IPS-15b (cell line): ENCODE measurements around the gene ZBTB2.

Experiments
- H3K27me3 ChIP-seq: one replicate; pipeline ENCODE4 v1.6.1; 2013; ENCODE audit warnings: low read length; ENCODE audit not compliant: control insufficient read depth, insufficient read depth
- H3K36me3 ChIP-seq: one replicate; pipeline ENCODE4 v1.6.1; 2013; ENCODE audit warnings: low read length; ENCODE audit not compliant: control insufficient read depth, insufficient read depth
- H3K4me1 ChIP-seq: one replicate; pipeline ENCODE4 v1.6.1; 2013; ENCODE audit warnings: mild to moderate bottlenecking, low read length; ENCODE audit not compliant: control insufficient read depth, insufficient read depth
- H3K4me3 ChIP-seq: one replicate; pipeline ENCODE4 v1.5.1; 2013; ENCODE audit warnings: low read depth, low read length
- H3K9ac ChIP-seq: one replicate; pipeline ENCODE4 v1.6.1; 2013; ENCODE audit warnings: low read depth, mild to moderate bottlenecking, low read length
- H3K9me3 ChIP-seq: one replicate; pipeline ENCODE4 v1.6.1; 2013; ENCODE audit warnings: mild to moderate bottlenecking, low read length; ENCODE audit not compliant: control insufficient read depth, insufficient read depth

ZBTB2 gene

DNA sequence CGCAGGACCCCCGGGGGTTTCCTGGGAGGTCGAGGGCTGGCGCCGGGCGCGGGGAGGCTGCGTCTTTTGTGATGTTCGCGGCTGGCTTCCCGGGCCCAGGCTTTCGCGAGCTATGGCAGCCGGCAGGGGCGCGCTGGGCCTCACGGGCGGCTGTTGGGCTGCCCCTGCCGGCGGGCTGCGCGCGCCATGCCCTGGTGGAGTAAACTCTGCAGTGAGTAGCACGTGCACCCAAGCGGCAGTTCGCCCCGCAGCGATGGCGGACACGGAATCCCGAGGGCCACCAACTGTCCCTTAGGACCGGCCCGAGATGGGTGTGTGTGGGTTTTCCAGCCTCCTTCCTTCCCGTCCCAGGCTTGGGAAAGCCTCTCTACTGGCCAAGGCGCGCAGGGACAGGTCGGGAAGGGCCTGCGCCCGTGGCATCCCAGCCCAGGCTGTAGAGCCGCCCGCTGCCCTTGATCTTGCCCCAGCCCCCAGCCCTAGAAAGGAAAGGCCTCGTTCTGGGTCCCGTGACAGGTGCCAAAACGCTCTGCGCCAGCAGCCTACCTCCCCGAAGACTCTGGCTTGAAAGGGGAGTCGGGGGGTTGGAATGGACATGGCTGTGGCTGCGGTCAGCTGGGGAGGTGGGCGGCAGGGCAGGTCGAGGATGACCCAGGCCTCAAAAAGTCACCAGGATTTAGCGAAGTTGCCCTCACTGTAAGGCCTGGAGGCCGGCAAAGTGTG, 49.7 kb downstream of the ZBTB2 start:
- H3K9ac ChIP-seq = no peak overlapping the region
- H3K27me3 ChIP-seq = no peaks in the 10 kb centered on the region
- no peak overlapping the region for H3K4me3 ChIP-seq
- no peaks in the 10 kb centered on the region for H3K36me3 ChIP-seq
- no peaks in the 10 kb centered on the region for H3K9me3 ChIP-seq
- H3K4me1 ChIP-seq = no peaks in the 10 kb centered on the region

DNA sequence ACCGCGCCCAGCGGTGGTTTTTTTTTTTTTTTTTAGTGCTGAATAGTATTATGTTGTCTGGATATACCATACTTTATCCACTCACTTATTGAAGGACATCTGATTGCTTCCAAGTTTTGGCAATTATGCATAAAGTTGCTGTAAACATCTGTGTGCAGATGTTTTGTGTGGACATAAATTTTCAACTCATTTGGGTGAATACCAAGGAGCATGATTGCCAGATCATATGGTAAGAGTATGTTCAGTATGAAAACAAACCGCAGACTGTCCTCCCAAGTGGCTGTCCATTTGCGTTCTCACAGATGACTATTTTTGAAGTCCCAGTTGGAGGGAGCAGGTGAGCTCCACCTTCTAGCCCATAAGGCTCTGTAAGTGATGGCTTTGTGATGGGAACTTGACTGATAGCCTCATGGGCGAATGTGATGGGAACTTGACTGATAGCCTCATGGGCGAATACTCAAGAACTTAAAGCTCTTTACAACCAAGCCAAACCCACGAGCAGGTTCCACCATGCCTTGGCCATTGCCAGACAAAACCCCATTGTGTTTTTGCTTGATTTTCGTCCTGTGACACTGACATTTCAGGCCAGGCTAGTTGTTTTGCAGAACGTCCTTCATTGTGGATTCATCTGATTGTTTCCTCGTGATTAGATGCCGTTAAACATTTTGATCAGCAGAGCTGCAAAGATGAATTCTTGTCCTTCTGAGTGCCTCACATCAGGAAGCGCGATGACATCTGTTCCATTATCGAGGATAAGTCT, 51.0 kb downstream of the ZBTB2 start:
- no peaks in the 10 kb centered on the region for H3K36me3 ChIP-seq
- no peaks in the 10 kb centered on the region for H3K9me3 ChIP-seq
- no peak overlapping the region for H3K4me3 ChIP-seq
- no peak overlapping the region for H3K9ac ChIP-seq
- H3K4me1 ChIP-seq = no peaks in the 10 kb centered on the region
- H3K27me3 ChIP-seq = no peaks in the 10 kb centered on the region

DNA sequence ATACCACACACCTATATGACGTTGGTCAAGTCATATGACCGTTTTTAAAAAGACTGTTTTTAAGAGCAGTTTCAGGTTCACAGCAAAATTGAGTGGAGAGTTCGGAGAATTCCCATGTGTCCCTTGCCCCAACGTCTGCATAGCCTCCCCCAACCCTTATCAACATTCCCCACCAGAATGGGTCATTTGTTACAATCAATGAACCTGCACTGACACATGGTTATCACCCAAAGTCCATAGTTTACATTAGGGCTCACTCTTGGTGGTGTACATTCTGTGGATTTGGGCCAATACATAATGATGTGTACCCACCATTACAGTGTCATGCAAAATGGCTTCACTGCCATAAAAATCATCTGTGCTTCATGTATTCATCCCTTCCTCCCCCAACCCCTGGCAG, 52.0 kb downstream of the ZBTB2 start:
- H3K9ac ChIP-seq = no peak overlapping the region
- no peak overlapping the region for H3K4me3 ChIP-seq
- no peaks in the 10 kb centered on the region for H3K27me3 ChIP-seq
- no peaks in the 10 kb centered on the region for H3K4me1 ChIP-seq
- H3K9me3 ChIP-seq = no peaks in the 10 kb centered on the region
- no peaks in the 10 kb centered on the region for H3K36me3 ChIP-seq

DNA sequence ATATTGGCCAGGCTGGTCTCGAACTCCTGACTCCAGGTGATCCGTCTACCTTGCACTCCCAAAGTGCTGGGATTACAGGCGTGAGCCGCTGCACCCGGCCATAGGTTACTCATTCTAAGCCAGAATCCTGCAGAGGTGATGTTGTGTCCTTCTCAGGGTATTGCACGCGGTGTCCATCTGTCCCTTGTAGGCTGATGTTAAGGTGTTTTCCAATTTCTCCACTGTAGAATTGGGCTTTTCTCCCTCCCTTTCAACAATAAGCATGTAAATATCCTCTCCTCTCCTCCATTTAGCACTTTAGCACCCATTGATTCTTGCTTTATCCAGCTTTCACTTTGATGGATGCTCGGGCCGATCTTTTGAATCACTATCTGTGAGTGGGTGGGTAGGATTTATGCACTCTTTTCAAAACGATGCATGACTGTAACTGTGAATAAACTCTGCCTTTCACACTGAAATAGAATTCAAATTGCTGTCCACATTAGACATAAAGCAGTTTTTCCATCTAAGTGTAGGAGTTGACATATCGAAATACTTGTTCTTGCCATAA, 52.6 kb downstream of the ZBTB2 start:
- Histone ChIP-seq H3K9ac (no peak overlapping the region), H3K36me3 (no peaks in the 10 kb centered on the region), H3K4me3 (no peak overlapping the region), H3K9me3 (no peaks in the 10 kb centered on the region), H3K4me1 (no peaks in the 10 kb centered on the region), H3K27me3 (no peaks in the 10 kb centered on the region)

DNA sequence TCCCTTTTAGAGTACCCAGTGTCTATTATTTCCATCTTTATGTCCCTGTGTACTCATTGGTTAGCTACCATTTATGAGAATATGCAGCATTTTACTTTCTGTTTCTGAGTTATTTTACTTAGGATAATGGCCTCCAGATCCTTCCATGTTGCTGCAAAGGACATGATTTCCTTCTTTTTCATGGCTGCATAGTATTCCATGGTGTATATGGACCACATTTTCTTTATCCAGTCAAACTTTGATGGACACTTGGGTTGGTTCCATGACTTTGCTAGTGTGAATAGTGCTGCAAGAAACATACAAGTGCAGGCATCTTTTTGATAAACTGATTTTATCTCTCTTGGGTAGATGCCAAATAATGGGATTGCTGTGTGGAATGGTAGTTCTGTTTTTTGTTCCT, 55.4 kb downstream of the ZBTB2 start:
- H3K9me3 ChIP-seq = no peaks in the 10 kb centered on the region
- no peak overlapping the region for H3K4me3 ChIP-seq
- no peaks in the 10 kb centered on the region for H3K4me1 ChIP-seq
- no peaks in the 10 kb centered on the region for H3K27me3 ChIP-seq
- H3K36me3 ChIP-seq = no peaks in the 10 kb centered on the region
- no peak overlapping the region for H3K9ac ChIP-seq

DNA sequence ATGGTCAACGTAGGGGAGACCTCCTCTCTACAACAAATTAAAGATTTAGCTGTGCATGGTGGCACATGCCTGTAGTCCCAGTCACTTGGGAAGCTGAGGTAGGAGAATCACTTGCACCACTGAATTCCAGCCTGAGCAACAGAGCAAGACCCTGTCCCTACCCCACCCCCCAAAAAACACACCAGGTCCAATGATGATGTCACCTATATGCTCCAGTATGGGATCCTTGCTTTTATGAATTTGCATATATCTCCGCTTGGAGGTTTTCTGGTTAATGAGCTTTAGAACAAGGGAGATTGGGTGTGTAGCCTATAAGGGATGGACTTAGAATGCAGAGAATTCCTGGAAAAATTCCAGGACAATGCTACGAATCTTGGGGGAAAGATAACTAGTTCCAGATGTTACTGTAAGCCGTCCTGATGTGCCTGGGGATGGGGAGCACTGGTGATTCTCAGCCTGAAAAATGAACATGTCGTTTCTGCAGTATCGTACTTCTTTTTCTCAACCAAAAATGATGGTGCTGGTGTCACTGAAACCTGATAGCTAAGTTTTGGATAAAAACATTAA, 61.1 kb downstream of the ZBTB2 start:
- no peaks in the 10 kb centered on the region for H3K27me3 ChIP-seq
- H3K4me3 ChIP-seq = no peak overlapping the region

DNA sequence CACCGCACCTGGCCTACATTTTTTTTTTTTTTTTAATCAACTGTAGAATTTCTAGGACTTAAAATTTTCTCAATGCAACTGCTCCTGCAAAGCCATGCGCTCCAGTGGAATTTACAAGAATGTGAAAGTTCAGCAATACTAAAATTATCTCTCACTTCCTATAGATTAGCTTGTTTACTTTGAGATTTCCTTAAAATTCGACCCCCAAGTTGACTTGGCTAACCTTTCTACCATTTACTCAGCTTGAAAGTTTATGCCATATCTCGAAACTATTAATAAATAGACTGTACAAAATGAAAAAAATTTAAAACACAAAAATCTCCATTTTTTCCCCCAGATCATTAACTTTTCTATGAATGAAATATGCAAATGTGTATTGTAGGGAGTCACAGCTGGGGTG, 64.3 kb downstream of the ZBTB2 start:
- Histone ChIP-seq H3K36me3 (no peaks in the 10 kb centered on the region), H3K9ac (no peak overlapping the region), H3K9me3 (no peaks in the 10 kb centered on the region), H3K27me3 (no peaks in the 10 kb centered on the region), H3K4me3 (no peak overlapping the region), H3K4me1 (peaks cover 2% of the 10 kb centered on the region)

More for the DNA sequence above, 61.1 kb downstream of the ZBTB2 start:
- no peaks in the 10 kb centered on the region for H3K9me3 ChIP-seq
- H3K4me1 ChIP-seq = no peaks in the 10 kb centered on the region
- no peak overlapping the region for H3K9ac ChIP-seq
- no peaks in the 10 kb centered on the region for H3K36me3 ChIP-seq

DNA sequence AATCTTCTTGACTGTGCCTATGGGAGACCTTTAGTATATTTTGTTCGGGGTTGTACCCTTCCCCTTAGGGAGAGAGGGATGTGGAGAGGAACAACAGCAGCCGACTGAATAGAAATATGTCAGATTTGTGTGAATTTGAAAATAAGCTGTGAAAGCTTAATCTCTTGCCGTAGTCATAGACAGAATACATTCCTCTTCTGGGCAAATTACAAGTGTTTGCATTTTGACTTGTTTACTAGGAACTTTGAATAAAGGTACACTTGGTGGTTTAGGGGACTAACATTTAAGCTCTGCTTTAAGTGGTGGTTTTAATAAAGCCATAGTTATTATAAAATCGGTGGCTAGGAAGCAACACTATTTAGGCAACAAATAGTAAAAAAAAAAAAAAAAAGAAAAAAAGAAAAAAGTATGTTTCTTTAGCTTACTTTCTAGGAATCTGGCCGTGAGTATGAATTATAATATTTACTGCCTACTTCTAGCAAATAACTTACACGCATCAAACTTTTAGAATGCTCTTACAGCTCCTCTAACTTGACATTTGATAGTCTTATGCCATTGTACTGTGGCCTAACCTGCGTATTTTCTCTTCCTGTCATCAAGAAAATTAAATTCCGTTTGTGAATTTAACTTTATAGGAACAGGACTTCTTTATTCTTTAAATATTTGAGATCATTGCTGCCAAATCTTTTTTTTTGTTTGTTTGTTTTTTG, 65.1 kb downstream of the ZBTB2 start:
- Histone ChIP-seq H3K9ac (no peak overlapping the region), H3K4me3 (peak overlapping the region; percentile 62), H3K4me1 (peaks cover 2% of the 10 kb centered on the region), H3K27me3 (no peaks in the 10 kb centered on the region), H3K9me3 (no peaks in the 10 kb centered on the region), H3K36me3 (no peaks in the 10 kb centered on the region)

DNA sequence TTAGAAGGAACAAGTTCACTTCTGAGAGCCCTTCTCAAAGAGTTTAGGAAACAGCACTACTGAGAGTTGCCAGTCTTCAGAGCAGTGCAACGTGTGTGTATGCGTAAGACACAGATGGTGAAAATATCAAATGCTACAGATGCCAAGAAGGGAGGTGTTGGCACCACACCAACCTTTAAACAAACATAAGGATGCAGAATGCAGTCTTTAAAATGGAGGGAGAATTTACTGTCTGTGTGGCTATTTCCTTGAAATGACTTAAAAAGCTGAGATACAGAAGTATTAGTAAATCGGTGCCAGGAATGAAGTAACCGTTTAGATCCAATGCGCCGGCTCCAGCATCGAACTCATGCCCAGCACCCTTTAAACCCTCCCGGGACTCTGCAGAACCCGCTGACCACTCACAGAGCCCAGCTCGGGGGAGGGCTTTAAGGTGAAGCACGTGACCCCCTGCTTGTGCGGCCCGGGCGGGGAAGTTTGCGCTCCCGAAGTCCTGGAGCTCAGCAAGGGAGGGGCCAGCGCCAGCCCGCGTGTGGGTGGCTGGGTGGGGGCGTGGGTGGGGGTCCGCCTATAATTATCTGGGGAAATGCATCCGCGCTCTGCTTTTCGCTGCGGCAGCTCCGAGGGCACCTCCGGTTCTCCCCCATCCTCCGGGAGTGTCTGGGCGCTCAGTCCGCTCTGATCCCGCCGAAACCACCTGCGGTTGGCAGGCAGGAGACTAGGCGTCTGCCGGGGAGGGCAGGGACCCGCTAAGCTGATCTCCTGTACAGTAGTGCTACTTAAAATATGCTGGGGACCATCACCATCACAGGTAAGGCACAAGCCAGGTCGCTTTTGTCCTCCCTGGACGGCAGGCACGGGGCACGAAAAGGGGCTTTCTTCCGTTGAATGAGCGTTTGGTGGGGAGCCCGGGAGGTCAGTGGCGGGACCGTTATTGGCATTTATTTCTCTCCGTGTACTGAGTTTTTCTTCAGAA, 66.0 kb downstream of the ZBTB2 start:
- Histone ChIP-seq H3K36me3 (no peaks in the 10 kb centered on the region), H3K4me3 (peak overlapping the region; percentile 62), H3K9me3 (no peaks in the 10 kb centered on the region), H3K27me3 (no peaks in the 10 kb centered on the region), H3K9ac (peak overlapping the region; percentile 9), H3K4me1 (peaks cover 2% of the 10 kb centered on the region)

DNA sequence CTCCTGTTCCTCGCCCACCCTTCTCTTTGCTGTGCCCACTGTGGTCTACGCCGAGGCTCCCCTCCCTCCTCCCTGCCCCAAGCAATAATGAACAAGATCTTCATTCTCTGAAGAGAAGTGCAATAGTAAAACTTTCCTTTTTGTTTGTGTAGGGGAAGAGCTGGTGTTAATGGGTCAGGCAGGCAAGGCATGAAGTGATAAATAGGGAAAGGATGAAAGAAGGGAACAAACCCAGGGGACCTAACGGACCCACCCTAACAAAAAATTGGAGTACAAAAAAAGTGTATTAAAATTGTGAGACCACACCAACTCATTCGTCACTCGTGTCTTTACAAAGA, 66.9 kb downstream of the ZBTB2 start:
- H3K27me3 ChIP-seq = no peaks in the 10 kb centered on the region
- no peak overlapping the region for H3K9ac ChIP-seq
- H3K36me3 ChIP-seq = no peaks in the 10 kb centered on the region
- no peak overlapping the region for H3K4me3 ChIP-seq
- no peaks in the 10 kb centered on the region for H3K9me3 ChIP-seq
- H3K4me1 ChIP-seq = peaks cover 2% of the 10 kb centered on the region
